HG02571 (cell line): Measurements from ENCODE around the gene SIK2.

Source experiments
- ATAC-seq: cut with Tn5 transposase; IDR thresholded peaks from one replicate; pipeline ENCODE4 v1.9.1; 2021; ENCODE audit warnings: mild to moderate bottlenecking, moderate library complexity; ENCODE audit not compliant: unreplicated experiment

Gene SIK2

DNA sequence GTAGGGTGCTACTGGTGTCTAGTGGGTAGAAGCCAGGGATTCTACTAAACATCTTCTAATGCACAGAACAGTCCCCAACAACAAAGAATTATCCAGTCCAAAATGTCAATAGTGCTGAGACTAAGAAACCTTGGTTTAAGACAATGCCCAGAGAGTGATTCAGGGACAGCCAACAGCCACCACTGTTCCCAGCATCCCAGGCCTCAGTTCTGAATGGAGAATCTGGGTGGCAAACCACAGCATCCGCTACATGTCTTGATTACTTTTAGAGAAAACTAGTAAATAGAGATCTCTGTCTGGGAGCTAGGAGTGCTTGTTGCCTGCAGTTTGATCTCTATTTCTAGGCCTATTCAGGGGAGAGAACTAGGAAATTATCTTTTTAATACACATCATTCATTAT is 20.9 kb upstream of the SIK2 start:
- ATAC-seq = no peak

DNA sequence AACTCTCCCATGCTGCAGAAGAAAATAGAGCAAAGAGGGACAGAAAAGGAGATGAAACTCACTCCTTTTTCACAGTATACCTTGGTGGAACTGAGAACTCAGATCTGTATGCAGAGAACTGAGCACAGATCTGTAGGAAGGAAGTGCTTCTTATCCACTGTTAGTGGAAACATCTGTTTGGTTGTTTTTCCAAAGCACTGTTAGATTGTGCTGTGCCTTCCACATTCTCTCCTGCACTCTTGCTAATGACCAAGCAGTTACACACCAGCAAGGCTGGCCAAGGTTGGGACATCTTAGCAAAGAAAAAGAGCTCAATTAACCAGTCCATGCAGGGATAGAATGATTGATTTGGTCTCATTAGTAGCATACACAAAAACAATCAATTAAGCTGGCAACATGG is 20.1 kb upstream of the SIK2 start:
- ATAC-seq = no peak

DNA sequence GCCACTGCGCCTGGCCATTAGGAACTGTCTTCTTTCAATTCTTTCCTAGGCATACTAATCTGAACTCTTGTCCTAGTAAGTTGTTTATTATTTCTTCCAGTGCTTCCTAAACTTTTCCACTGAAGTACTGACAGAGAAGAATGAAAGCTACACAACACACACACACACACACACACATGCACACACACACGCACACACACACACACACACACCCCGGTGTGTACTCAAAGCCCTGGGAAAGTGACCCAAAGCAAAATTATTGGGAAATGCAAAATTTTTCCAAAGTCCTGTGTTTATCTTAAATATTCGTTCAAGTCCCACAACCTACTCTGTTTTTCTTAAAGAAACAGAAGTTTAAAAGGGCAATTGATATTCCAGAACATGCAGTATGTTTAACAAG is 19.4 kb upstream of the SIK2 start:
- no peak for ATAC-seq

DNA sequence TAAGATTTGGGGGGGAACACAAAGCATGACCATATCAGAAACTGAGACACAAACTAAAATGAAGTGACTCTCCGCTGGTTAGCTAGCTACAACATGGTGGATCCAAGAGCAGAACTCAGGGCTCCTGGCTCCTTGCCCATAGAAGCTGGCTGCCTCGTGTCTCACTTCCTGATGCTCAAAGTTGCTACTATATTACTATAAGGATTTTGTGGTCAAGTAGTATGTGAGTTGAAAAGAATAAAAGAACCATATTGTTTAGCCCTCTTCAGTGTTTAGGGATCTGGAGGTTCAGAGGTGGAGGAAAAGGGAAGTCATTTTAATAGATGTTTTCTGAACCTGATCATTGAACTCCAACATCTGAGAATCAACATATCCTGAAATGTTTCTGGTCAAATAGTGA is 16.9 kb upstream of the SIK2 start:
- no peak for ATAC-seq

DNA sequence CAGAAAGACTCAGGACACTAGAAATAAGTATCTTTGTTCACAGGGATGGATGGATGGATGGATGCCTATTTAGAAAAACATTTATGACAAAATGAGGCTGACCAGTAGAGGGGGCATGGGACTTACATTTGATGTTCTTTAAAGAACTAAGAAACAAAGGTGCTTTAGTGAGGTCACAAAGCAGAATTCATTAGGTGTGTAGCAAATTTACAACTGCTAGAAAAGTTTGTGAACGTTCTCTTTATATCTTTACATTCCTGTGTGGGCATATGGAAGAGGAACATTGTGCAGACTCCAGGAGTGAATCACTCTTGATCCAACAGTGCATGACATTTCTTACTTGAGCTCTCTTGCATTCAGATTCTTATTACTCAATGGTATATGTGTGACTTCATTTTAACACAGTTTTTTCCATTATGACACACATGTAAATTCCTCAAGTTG is 15.8 kb upstream of the SIK2 start:
- no peak for ATAC-seq

DNA sequence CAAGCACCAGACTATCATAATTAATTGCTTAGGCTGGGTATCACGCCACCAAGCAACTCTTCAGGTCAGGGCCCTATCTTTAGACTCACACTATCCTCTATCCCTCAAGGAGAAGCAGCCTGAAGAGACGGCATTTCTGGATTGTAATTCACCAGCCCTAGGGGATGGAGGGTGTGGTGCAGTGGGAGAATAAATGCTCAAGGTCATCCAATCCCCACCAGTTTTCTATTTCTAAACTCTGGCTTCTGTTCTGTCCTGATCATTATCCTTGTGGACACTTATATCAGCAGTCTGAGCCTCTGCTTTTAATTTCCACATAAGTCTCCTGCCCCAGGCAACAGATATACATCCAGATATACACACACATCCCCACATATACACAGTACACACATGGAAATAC is 13.1 kb upstream of the SIK2 start:
- no peak for ATAC-seq

DNA sequence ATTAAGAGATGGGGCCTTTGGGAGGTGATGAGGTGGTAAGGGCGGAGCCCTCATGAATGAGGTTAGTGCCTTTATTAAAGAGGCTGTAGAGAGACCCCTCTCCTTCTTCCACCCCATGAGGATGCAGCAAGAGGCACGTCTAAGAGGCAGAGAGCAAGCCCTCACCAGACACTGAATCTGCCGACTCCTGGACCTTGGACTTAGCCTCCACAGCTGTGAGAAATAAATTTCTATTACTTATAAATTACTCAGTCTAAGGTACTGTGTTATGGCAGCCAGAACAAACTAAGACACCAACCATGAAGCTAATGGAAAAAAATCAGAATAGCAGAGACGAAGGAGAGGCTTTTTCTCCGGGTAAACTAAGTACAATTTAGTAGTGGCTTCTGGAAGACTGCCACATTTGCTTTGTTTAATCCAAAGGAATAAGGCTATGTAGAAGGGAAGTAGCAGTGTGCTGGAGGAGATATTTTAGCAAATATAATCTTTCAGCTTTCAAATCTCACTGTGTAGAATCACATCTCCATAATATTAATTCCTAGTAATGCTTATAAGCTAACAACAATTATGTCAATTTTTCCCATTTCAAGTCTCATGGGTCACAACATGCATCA is 12.3 kb upstream of the SIK2 start:
- no peak for ATAC-seq

DNA sequence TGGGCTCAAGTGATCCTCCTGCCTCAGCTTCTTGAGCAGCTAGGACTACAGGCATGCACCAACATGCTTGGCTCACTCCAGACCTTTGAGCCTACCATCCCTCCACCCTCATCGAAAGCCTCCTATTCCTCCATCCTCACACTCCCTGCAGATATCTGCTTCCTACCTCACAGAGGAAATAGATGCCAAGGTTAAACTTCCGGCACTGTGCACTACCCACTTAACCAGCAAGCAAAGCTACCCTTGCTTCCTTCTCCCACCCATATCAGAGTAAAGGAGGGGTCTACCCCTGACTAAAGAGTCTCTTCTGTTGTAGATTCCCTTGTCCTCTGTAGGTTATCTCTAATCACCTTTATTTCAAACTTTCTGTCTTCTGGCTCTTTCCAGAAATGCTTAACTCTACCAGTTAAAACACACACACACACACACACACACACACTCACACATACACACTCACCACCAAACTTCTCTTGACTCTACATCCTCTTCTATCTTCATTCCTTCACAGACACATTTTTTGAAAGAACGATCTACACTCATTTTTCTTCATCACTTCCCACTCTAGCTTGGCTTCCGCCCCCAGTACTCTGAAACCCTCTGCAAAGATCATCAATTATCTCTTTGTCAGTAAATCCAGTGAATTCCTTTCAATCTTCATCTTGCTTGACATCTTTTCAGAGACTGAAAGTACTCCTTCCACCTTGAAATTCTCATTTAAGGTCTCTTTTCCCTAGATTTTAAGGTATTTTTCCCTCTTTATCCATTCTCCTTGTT is 10.9 kb upstream of the SIK2 start:
- ATAC-seq = no peak

DNA sequence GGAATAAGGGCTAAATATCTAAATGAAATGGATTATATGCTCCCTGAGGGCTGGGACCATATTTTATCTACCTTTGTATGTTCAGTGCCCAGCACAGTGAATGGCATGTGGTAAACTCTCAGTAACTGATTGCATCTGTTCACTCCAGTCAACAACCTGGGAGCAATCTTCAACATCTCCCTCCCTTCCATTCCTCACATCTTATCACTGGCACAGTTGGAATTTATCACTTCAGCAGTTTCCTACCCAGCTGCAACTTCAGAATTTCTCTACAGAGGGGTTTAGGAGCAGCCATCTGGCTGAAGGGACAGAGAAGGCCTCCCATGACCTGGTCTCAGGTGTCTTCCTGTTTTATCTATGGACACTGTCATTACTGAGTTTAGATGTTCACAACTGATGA is 9.8 kb upstream of the SIK2 start:
- no peak for ATAC-seq

DNA sequence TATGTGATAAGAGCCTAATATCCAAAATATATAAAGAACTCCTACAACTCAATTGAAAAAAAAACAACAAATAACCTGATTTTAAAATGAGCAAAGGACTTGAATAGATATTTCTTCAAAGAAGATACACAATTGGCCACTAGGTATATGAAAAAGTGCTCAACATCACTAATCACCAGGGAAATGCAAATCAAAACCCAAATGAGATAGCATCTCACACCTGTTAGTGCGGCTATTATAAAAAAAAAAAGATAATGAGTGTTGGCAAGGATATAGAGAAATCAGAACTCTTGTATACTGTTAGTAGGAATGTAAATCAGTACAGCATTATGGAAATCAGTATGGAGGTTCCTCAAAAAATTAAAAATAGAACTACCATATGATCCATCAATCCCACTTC is 5.9 kb upstream of the SIK2 start:
- ATAC-seq = no peak

DNA sequence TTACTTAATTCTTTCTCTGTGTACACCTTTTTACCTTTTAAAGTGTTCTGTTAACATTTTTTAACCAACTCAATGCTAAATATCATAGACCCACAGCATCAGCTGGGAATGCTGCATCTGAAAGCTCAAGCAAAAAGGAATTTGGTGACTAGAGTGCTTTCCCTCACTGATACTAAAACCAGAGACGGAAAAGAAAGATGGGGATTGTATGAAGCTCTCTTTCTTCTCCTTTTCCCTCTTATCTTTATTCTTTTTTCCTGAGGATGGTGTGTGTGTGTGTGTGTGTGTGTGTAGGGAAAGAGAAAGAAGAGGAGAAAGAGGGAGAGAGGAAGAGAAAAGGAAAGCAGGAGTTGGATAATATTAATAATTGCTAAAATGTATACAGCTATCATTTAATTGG is 4.1 kb upstream of the SIK2 start:
- no peak for ATAC-seq

DNA sequence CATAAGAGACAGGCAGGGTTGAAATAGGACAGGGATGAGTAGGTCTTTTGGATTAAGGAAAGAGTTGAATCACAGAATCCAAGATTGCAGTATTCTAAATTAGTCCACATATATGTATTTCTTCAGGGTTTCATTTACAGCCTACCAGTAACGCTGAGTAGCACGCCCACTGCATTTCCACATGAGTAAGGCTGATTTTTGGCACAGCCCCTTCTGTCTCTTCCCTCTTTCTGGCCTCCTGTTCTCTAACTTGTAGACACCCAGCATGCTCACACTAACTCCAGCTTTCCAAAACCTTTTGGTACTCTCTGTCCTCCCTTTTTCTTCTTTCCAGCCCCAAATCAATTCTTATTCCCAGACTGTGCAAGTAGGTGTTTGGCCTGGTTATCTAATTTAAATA is 3.7 kb upstream of the SIK2 start:
- ATAC-seq = no peak

DNA sequence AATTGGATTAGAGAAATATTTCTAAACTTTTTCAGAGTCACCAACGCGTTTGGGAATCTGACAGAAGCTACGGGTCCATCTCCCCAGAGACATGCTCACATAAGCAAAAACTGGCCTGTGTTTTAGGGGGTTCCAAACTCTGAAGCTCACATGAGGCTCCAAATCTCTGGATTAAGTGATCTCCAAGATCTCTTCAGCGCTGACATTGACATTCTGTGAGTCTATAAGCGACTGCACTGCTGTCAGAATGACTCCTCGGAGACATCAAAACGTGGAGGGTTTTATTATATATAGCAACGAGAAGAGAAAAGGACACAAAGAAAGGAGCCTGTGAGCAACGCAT is 642 bp upstream of the SIK2 start:
- no peak for ATAC-seq

DNA sequence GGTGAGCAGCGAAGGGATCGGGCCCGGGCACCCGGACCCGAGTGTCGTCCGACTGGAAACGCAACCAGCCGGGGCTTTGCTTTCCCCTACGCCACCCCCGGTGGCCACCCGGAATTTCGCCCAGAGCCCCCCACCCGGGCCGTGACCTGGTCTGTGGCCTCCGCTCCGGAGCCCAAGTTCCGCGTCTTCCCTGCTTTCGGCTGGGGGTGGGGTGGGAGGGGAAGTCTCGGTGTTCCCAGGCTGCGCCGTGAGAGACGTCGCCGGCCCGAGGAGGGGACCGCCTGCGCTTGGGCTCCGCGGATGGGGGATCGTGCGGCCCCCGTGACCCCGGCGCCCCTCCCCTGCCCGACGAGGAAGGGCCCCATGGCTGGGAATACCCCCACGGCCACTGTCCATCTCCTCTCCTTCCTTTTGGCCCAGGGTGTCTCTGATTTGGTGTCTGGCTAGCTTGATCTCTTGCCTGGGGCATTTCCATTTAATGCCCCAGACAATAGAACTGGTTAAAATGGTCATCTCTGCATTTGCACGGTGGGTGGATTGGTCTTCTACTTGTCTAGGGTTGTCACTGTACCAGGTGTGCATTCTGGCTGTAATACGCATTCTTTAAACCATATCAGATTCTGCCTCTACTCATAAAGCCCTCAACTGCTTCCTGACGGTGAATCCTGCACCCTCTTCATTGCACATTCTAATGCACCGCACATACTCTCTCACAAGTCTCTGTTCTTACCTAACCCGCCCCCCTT is 789 bp downstream of the SIK2 start:
- ATAC-seq = no peak

DNA sequence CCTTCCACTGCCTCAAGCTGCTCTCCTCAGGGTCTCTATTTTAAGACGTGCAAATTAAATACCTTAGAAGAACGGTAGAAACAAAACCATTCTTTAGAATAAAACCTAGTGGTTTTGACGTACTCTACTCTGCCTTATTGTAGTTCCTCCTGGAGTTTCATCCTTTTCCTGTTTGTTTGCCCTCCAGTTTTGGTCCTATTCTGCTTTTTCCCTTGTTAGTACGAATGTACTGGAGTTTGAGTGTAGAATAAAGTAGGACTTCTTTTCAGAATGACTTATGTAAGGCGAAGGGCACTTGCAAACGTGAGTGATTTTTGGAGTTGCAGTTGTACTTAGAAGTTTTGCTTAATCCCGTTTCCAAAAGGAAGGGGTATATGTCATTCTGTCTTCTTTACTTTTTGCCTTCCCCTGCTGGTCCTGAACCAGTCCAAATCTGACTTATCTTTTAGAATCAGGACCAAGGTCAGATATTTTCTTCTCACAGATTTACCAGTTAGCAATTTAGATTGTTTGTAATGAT is 1.4 kb downstream of the SIK2 start:
- no peak for ATAC-seq

DNA sequence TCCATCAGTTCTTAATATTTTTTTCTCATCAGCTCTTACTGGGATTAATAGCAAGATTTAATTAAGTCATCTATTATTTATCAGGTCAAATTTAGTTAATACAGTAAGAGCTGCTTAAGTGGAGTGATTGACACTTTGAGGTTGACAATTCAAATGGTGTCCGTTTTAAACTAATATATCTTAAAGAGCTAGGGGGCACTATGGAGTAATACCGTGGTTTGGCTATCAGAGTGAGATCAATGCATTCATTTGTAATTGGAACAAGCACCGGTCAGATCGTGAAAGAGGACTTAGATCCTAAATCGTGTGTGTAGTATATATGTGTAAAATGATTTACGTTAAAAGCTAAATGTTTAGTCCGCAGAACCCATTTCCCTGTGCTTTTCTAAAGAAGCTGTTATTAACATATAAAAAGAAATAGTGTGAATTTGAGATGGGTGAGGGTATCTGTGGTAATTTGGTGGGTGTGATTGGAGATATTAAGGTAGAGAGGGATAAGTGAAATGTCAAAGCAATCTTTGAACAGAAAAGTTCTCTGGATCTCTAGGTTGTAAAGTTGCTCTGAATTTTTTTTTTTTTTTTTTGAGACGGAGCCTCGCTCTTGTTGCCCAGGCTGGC is 2.3 kb downstream of the SIK2 start:
- no peak for ATAC-seq

DNA sequence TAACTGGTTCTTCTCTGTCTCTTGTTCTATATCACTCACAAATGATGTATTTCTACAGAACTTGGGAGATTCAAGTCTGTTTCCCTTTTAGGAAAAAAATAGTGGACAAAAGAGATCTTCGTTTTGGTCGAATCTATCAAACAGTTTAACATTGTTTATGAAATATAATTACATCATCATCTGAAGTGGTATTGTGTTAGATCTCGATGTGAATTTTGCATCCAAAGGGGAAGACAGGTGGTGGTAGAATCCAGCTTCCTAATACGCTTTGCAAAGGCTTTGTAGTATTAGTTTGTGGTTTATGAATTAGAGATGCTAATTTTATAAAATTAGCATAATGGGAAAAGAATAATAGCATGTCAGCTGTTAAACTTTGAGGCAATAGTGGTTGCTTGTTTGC is 3.4 kb downstream of the SIK2 start:
- no peak for ATAC-seq

DNA sequence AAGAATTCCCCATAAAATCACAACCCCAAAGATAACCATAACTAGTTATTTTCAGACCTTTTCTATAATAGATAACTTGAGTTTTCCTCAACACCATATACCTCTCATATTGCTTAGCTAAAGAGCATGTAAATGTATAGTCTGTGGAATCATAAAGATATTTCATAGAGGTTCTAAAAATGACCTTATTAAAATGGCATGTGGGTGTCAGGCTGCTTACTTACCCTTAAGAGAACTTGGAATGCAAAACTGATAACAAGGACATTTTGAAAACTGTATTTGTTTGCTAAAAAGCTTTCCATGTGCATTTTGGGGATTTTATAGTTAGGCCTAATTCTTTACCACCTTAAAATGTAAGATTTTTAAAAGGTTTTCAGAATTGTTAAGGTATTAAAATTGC is 4.7 kb downstream of the SIK2 start:
- no peak for ATAC-seq

DNA sequence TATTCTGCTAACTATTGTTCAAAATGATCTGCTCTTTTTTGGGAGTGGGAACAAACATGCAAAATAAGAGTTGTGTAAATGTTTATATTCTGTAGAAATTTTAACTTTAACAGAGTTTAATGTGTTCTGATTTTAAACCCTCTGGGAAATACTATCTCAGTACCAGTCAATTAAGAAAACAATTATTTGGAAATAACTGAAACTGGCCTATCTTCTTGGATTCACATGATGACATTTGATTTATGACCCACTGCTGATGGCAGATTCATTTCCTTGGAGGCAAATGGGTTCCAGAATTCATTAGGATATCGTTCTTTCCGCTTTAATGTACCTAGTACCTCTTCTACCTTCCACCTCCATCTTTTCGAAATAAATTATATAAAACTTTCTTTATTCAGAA is 5.5 kb downstream of the SIK2 start:
- no peak for ATAC-seq

DNA sequence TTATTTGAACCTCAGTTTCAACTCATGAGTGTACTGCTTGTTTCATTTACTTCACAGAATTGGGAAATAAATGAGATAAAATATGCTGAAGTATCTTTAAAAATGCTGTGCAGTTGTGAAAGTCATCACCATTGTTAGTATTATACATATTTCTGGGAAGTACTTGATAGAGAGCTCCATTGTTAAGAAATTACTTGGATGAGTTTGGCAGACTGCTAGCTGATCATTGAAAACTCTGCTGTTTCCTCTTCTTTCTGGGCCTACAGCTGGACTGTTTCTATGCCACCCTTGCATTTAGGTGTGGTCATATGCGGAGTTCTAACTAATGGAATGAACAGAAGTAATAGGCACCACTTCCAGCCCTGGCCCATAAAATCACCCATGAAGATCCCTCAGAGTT is 10.0 kb downstream of the SIK2 start:
- ATAC-seq = no peak

DNA sequence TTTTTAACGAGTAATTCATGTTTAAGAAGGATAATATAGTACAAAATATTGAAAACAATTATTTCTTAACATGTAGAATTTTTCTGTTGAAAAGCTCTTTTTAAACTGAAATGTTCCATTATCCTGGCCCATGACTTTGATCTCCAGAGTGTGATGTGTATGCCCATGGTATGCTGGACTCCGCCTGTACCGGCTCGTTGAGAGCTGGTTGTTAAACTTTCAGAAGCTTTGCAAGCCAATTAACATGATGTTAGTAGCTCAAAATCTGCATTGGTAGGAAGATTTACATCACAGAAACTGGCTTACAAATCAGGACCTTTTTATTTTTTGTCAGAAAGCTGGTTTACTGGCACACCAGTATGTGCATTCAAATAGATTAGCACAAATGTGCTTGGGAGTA is 15.0 kb downstream of the SIK2 start:
- no peak for ATAC-seq

DNA sequence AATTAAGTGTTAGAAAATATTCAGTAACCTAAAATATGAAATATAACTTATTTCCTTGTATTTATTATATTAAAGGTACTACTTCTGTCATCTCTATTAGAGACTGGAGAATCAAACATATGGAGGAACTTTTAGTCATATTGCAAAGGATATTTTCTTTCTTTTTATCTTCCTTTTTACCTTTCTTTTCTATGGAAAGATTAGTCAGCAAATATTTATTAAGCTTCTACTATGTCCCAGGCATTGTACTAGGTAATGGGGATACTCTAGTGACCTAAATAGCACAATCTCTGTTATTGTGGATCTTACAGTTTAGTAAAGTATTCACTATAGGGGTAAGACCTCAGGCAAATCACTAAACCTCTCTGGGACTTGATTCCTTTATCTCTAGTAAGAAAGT is 18.3 kb downstream of the SIK2 start:
- ATAC-seq = no peak
